GM23248 (cell line): Measurements from ENCODE around the gene UFD1. TPM values are rescaled to one million over a fixed set of nuclear protein-coding genes. Genes with fewer than 3 reads are reported as not detected.

Source experiments
- DNase-seq: peaks from one replicate; pipeline ENCODE4 v3.0.0-alpha.2; 2015
- H2AFZ ChIP-seq: fragments of 200-600 bp; sonication (generic); 2 replicates; pipeline ENCODE4 v1.6.1; 2016; ENCODE audit warnings: antibody characterized with exemption
- H3F3A ChIP-seq: fragments of 200-600 bp; sonication (generic); 2 replicates; pipeline ENCODE4 v1.6.1; 2016; ENCODE audit warnings: mild to moderate bottlenecking, antibody characterized with exemption, mixed run types; ENCODE audit not compliant: insufficient read depth
- H3K27ac ChIP-seq: fragments of 200-600 bp; sonication (generic); 2 replicates; pipeline ENCODE4 v1.5.1; 2016; ENCODE audit warnings: mild to moderate bottlenecking
- H3K27me3 ChIP-seq: fragments of 200-600 bp; sonication (generic); replicated peaks from 2 replicates; pipeline ENCODE4 v1.6.1; 2016; ENCODE audit warnings: mild to moderate bottlenecking; ENCODE audit not compliant: insufficient read depth
- H3K36me3 ChIP-seq: fragments of 200-600 bp; sonication (generic); 2 replicates; pipeline ENCODE4 v1.6.1; 2016; ENCODE audit warnings: low read depth, mild to moderate bottlenecking
- H3K4me1 ChIP-seq: fragments of 200-600 bp; sonication (generic); 2 replicates; pipeline ENCODE4 v1.6.1; 2016; ENCODE audit warnings: mild to moderate bottlenecking; ENCODE audit not compliant: insufficient read depth
- H3K4me2 ChIP-seq: fragments of 200-600 bp; sonication (generic); one replicate; pipeline ENCODE4 v1.6.1; 2016; ENCODE audit warnings: mild to moderate bottlenecking; ENCODE audit not compliant: unreplicated experiment
- H3K4me3 ChIP-seq: fragments of 200-600 bp; sonication (generic); 2 replicates; pipeline ENCODE4 v1.5.1; 2016; ENCODE audit warnings: mild to moderate bottlenecking
- H3K79me2 ChIP-seq: fragments of 200-600 bp; sonication (generic); 2 replicates; pipeline ENCODE4 v1.6.1; 2016; ENCODE audit warnings: mild to moderate bottlenecking; ENCODE audit not compliant: insufficient read depth
- H3K9ac ChIP-seq: fragments of 200-600 bp; sonication (generic); 2 replicates; pipeline ENCODE4 v1.6.1; 2016; ENCODE audit warnings: mild to moderate bottlenecking
- H3K9me2 ChIP-seq: fragments of 200-600 bp; sonication (generic); 2 replicates; pipeline ENCODE4 v1.6.1; 2016; ENCODE audit warnings: mixed run types, mild to moderate bottlenecking, moderate library complexity; ENCODE audit not compliant: insufficient read depth
- H3K9me3 ChIP-seq: fragments of 200-600 bp; sonication (generic); one replicate; pipeline ENCODE4 v1.6.1; 2017; ENCODE audit warnings: low read depth
- H4K20me1 ChIP-seq: fragments of 200-600 bp; sonication (generic); 2 replicates; pipeline ENCODE4 v1.6.0; 2016; ENCODE audit not compliant: insufficient read depth
- EZH2 ChIP-seq: fragments of 200-600 bp; sonication (generic); IDR thresholded peaks from 2 replicates; pipeline ENCODE4 v1.6.1; 2018; ENCODE audit warnings: antibody characterized with exemption, mild to moderate bottlenecking; ENCODE audit not compliant: insufficient read depth, poor library complexity, severe bottlenecking
- EZH2phosphoT487 ChIP-seq: fragments of 200-600 bp; sonication (generic); IDR thresholded peaks from 2 replicates; pipeline ENCODE4 v1.6.1; 2018; ENCODE audit warnings: antibody characterized with exemption, moderate library complexity, mild to moderate bottlenecking, low read depth; ENCODE audit not compliant: insufficient read depth
- WGBS, 2 experiments: methylation state at CpG; one replicate each; pipeline ENCODE4 v1.1.6; 2015 to 2017; ENCODE audit warnings: low lambda C conversion rate in 2 of 2, low coverage in 1 of 2; ENCODE audit errors: missing lambda C conversion rate in 2 of 2; 5-methylcytosine and 5-hydroxymethylcytosine counted together
- in situ Hi-C: fragments of 300-500 bp; cut with MboI; formaldehyde crosslinking; loops from 2 replicates; pipeline ENCODE4 v1.15.0; 2020
- polyA plus RNA-seq: library from polyadenylated mRNA; unstranded; fragments of >200 nt; fragmentation: Nextera tagmentation; extraction: Ambion mirVana; gene quantifications from 2 replicates; pipeline ENCODE4 v1.2.1, GENCODE V29; 2016
- total RNA-seq: library from RNA; depleted of rRNA; stranded (reverse); fragments of >200 nt; shearing (Covaris generic); gene quantifications from 2 replicates; pipeline ENCODE4 v1.2.3, GENCODE V29; 2014; rRNA removed

UFD1 gene, protein sequence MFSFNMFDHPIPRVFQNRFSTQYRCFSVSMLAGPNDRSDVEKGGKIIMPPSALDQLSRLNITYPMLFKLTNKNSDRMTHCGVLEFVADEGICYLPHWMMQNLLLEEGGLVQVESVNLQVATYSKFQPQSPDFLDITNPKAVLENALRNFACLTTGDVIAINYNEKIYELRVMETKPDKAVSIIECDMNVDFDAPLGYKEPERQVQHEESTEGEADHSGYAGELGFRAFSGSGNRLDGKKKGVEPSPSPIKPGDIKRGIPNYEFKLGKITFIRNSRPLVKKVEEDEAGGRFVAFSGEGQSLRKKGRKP
- 55.2 and 61.2 TPM in 2 replicates for total RNA-seq
- polyA plus RNA-seq = 113 and 117 TPM in 2 replicates

DNA sequence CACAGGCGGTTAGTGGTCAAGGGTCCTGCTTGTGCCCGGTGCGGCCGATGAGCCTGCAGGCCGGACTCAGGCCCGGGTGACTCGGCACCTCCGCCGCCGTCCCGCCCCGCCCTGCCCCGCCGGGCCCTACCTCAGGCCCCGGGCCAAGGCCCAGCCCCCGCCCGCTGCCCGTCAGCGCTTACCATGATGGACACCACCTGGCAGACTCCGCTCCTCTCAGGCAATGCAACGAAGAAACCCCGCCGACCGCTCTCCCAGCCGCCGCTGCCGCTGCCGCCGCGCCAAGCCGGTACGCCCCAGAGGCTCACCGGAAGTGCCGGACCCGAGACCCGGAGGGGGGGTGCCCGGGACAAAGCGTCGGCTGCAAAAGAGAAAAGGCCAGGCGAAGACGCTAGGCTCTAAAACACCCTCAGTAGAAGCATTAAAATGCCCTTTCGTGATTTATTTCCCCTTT lies at the start of gene UFD1:
Gene UFD1 (minus strand): TSS at position 293 of the 454 bp plus-strand sequence. CDS start 108 bp downstream, at position 185.
- H3K9me2 ChIP-seq = no peaks in the 10 kb centered on the region
- H3K27me3 ChIP-seq = no peaks in the 10 kb centered on the region
- peaks cover 16% of the 10 kb centered on the region; the same call in 1 of the 2 replicates for H3F3A ChIP-seq
- TF ChIP-seq EZH2 = no peak
- TF ChIP-seq EZH2phosphoT487 = no peak
- in situ Hi-C loops = no loop called here
- H3K9ac ChIP-seq = peak within 1 kb of the TSS; percentile 93
- DNase-seq = peak; percentile 88
- H3K27ac ChIP-seq = peak within 1 kb of the TSS; percentile 96
- 1 to 2% methylated on average over 25 to 31 of the region's 42 CpGs for WGBS, 2 experiments
- peak within 1 kb of the TSS; percentile 90 for H2AFZ ChIP-seq
- H3K4me3 ChIP-seq = peak within 1 kb of the TSS; percentile 83
- H3K4me1 ChIP-seq = peaks cover 20% of the 10 kb centered on the region
- H3K79me2 ChIP-seq = peaks cover 61% of the 10 kb centered on the region
- peak within 1 kb of the TSS; percentile 99 for H3K4me2 ChIP-seq
- 0 out of 2 replicates have a peak, but pooled peaks cover 5% of the 10 kb centered on the region for H3K36me3 ChIP-seq
- H4K20me1 ChIP-seq = peaks cover 4% of the 10 kb centered on the region; the same call in 1 of the 2 replicates
- no peaks in the 10 kb centered on the region for H3K9me3 ChIP-seq

DNA sequence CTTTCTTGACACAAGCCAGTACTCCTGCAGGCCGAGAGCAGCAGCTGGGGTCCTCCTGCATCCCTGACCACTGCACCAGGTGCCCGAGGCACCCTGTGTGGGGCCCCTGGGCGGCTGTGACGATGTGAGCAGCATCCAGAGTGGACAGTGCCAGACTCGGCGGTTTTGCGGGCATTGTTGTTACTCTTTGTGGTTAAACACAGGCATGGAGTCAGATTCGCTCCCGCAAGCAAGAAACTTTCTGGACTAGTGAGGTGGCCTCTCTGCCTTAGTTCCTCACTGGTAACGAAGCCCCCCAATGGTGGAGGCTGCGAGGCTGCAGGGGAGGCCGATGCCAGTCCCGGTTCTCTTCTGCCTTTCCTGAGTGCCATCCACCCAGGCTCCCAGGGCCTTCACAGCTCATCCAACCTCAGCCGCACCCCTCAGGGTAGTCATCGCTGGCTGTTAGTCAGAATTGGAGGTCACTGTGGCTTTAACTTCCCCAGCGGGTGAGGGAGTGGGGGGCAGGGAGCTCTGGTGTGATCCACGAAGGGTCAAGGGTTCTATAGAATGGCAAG lies 48.9 kb upstream of the UFD1 start:
- no peak overlapping the region for H3K9ac ChIP-seq
- H3K79me2 ChIP-seq = no peaks in the 10 kb centered on the region
- no peaks in the 10 kb centered on the region for H3F3A ChIP-seq
- no peaks in the 10 kb centered on the region for H4K20me1 ChIP-seq
- TF ChIP-seq EZH2 (no peak), EZH2phosphoT487 (no peak)
- no peaks in the 10 kb centered on the region for H3K4me1 ChIP-seq
- H3K27ac ChIP-seq = no peak overlapping the region
- H3K27me3 ChIP-seq = peaks cover 9% of the 10 kb centered on the region; the same call in 1 of the 2 replicates
- no peaks in the 10 kb centered on the region for H3K36me3 ChIP-seq
- peak; percentile 45 for DNase-seq
- no peak overlapping the region for H3K4me2 ChIP-seq
- no peaks in the 10 kb centered on the region for H3K9me3 ChIP-seq
- no peak overlapping the region for H3K4me3 ChIP-seq
- in situ Hi-C loops = no loop called here
- no peak overlapping the region for H2AFZ ChIP-seq
- 76% methylated on average over 17 of the region's 17 CpGs for WGBS, 2 experiments
- no peaks in the 10 kb centered on the region for H3K9me2 ChIP-seq

DNA sequence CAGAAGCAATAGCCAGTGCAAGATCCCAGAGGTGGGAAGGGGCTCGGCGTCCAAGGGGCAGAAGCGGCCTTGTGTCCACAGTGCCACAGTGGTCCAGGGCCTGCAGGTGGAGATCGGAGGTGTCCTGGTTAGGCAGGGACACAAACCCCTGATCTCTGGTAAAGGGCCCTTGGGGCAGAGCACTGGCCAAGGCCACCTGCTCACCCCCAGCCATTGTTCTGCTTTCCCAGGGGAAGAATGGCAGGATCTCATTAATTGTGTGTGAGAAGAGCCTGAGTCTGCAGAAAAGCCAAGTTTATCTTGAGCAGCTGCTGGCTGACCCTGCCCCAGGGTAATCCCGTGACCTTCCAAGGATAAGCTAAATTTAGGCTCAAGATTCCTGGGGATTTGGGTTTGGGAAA lies 48.3 kb upstream of the UFD1 start:
- Histone ChIP-seq H3F3A (no peaks in the 10 kb centered on the region), H3K4me1 (no peaks in the 10 kb centered on the region), H3K27ac (no peak overlapping the region), H2AFZ (no peak overlapping the region), H4K20me1 (no peaks in the 10 kb centered on the region), H3K4me2 (no peak overlapping the region), H3K9ac (no peak overlapping the region), H3K9me2 (no peaks in the 10 kb centered on the region), H3K27me3 (peaks cover 9% of the 10 kb centered on the region; the same call in 1 of the 2 replicates), H3K4me3 (no peak overlapping the region), H3K79me2 (no peaks in the 10 kb centered on the region), H3K36me3 (no peaks in the 10 kb centered on the region), H3K9me3 (no peaks in the 10 kb centered on the region)
- in situ Hi-C loops = no loop called here
- no peak for TF ChIP-seq EZH2
- TF ChIP-seq EZH2phosphoT487 = no peak
- WGBS, 2 experiments = 95 to 96% methylated on average over 5 of the region's 5 CpGs
- DNase-seq = no peak

- Histone ChIP-seq H3K4me3 (no peak overlapping the region), H3K9me2 (no peaks in the 10 kb centered on the region), H3K27ac (no peak overlapping the region), H3K9ac (no peak overlapping the region), H3K79me2 (no peaks in the 10 kb centered on the region), H4K20me1 (no peaks in the 10 kb centered on the region), H3K9me3 (no peaks in the 10 kb centered on the region), H3K4me1 (no peaks in the 10 kb centered on the region), H3K27me3 (peaks cover 9% of the 10 kb centered on the region; the same call in 1 of the 2 replicates), H3F3A (no peaks in the 10 kb centered on the region), H2AFZ (no peak overlapping the region), H3K4me2 (no peak overlapping the region), H3K36me3 (no peaks in the 10 kb centered on the region)
- DNase-seq = no peak
- in situ Hi-C loops = no loop called here
- no peak for TF ChIP-seq EZH2
- TF ChIP-seq EZH2phosphoT487 = no peak
- 67 to 69% methylated on average over 7 of the region's 7 CpGs for WGBS, 2 experiments
These were observed 47.7 kb upstream of the UFD1 start for GRCh38 chr22:19526702-19527111.
